IMR-90 (cell line): ENCODE results near the gene BTBD9. TPM values are rescaled to one million over a fixed set of nuclear protein-coding genes. Genes with fewer than 3 reads are reported as not detected.
A peak's percentile ranks its signal among the peaks of the same experiment; 100 is the strongest.

Experiments
- ATAC-seq: fragments of 200-7000 bp; cut with Tn5 transposase; 2 replicates; pipeline ENCODE4 v1.9.1; 2020; ENCODE audit warnings: low read depth, mild to moderate bottlenecking, moderate library complexity
- BruUV-seq: library from RNA; stranded (reverse); fragments of 400-500 nt; replicated peaks from 2 replicates; lab custom pipeline; 2021; lab: Mats Ljungman, UMichigan
- CTCF ChIA-PET: fragments of 300-600 bp; formaldehyde crosslinking; extraction: SDS; loops from one replicate; lab custom pipeline; 2021; ENCODE audit warnings: antibody characterized with exemption; lab: Yijun Ruan, JAX
- POLR2A ChIA-PET: fragments of 300-600 bp; sonication (Branson Sonifier 250); formaldehyde crosslinking; loops from one replicate; lab custom pipeline; 2022; ENCODE audit warnings: antibody characterized with exemption; ENCODE audit not compliant: unreplicated experiment; lab: Charles Lee
- DNase-seq: peaks from one replicate; pipeline ENCODE4 v3.0.0; 2013
- H2AFZ ChIP-seq: replicated peaks from 2 replicates; pipeline ENCODE3; 2013; ENCODE audit warnings: low read length, mild to moderate bottlenecking; ENCODE audit not compliant: poor library complexity
- H2AK5ac ChIP-seq: 2 replicates; pipeline ENCODE4 v1.6.1; 2013; ENCODE audit warnings: low read depth, low read length, inconsistent platforms
- H2AK9ac ChIP-seq: replicated peaks from 2 replicates; pipeline ENCODE3; 2013; ENCODE audit warnings: mild to moderate bottlenecking, low read depth, low read length, moderate library complexity; ENCODE audit not compliant: poor library complexity
- H2BK120ac ChIP-seq: 2 replicates; pipeline ENCODE4 v1.6.1; 2013; ENCODE audit warnings: low read depth, low read length, inconsistent platforms
- H2BK15ac ChIP-seq: 3 replicates; pipeline ENCODE4 v1.6.1; 2013; ENCODE audit warnings: low read depth, low read length, inconsistent platforms
- H2BK20ac ChIP-seq: 2 replicates; pipeline ENCODE4 v1.6.1; 2013; ENCODE audit warnings: low read depth, mild to moderate bottlenecking, inconsistent platforms, low read length, moderate library complexity
- H2BK5ac ChIP-seq: 2 replicates; pipeline ENCODE4 v1.6.1; 2013; ENCODE audit warnings: mild to moderate bottlenecking, low read depth, low read length, inconsistent platforms; ENCODE audit not compliant: poor library complexity, severe bottlenecking
- H3K14ac ChIP-seq: replicated peaks from 2 replicates; pipeline ENCODE4 v1.6.1; 2013; ENCODE audit warnings: low read depth, low read length, inconsistent platforms
- H3K18ac ChIP-seq: 2 replicates; pipeline ENCODE4 v1.6.1; 2013; ENCODE audit warnings: low read depth, low read length, control low read depth
- H3K23ac ChIP-seq: 2 replicates; pipeline ENCODE4 v1.6.1; 2013; ENCODE audit warnings: low read depth, low read length, inconsistent platforms
- H3K27ac ChIP-seq: 2 replicates; pipeline ENCODE4 v1.5.1; 2013; ENCODE audit warnings: mild to moderate bottlenecking, control low read depth, low read length; ENCODE audit not compliant: insufficient read depth
- H3K27me3 ChIP-seq: 2 replicates; pipeline ENCODE4 v1.6.1; 2013; ENCODE audit warnings: low read length; ENCODE audit not compliant: control insufficient read depth, insufficient read depth
- H3K36me3 ChIP-seq: 2 replicates; pipeline ENCODE4 v1.6.1; 2013; ENCODE audit warnings: low read length, mixed read lengths; ENCODE audit not compliant: control insufficient read depth, insufficient read depth
- H3K4ac ChIP-seq: 2 replicates; pipeline ENCODE4 v1.6.1; 2013; ENCODE audit warnings: low read depth, low read length, inconsistent platforms
- H3K4me1 ChIP-seq: 2 replicates; pipeline ENCODE4 v1.6.1; 2013; ENCODE audit warnings: low read length, mixed read lengths; ENCODE audit not compliant: control insufficient read depth, insufficient read depth
- H3K4me2 ChIP-seq: 2 replicates; pipeline ENCODE4 v1.6.1; 2013; ENCODE audit warnings: low read depth, mild to moderate bottlenecking, control low read depth, low read length, moderate library complexity
- H3K4me3 ChIP-seq: 2 replicates; pipeline ENCODE4 v1.5.1; 2013; ENCODE audit warnings: low read depth, mild to moderate bottlenecking, control low read depth, low read length, moderate library complexity; ENCODE audit not compliant: insufficient read depth
- H3K56ac ChIP-seq: 2 replicates; pipeline ENCODE4 v1.6.1; 2013; ENCODE audit warnings: low read length, inconsistent platforms; ENCODE audit not compliant: insufficient read depth; ENCODE audit errors: extremely low read depth
- H3K79me1 ChIP-seq, 2 experiments: 2 replicates each; pipeline ENCODE4 v1.6.1; 2013; ENCODE audit warnings: low read length in 2 of 2, inconsistent platforms in 1 of 2, low read depth in 1 of 2
- H3K9ac ChIP-seq: 2 replicates; pipeline ENCODE4 v1.6.1; 2013; ENCODE audit warnings: low read depth, low read length, control low read depth
- H3K9me1 ChIP-seq: 2 replicates; pipeline ENCODE4 v1.6.1; 2013; ENCODE audit warnings: low read length, inconsistent platforms; ENCODE audit not compliant: insufficient read depth
- H3K9me3 ChIP-seq: 2 replicates; pipeline ENCODE4 v1.6.1; 2013; ENCODE audit warnings: low read length; ENCODE audit not compliant: control insufficient read depth, insufficient read depth
- H4K20me1 ChIP-seq: 2 replicates; pipeline ENCODE4 v1.6.1; 2013; ENCODE audit warnings: low read length, inconsistent platforms; ENCODE audit not compliant: insufficient read depth
- H4K5ac ChIP-seq: 2 replicates; pipeline ENCODE4 v1.6.1; 2013; ENCODE audit warnings: mild to moderate bottlenecking, low read depth, low read length, control low read depth
- H4K8ac ChIP-seq, 2 experiments: 2 replicates each; pipeline ENCODE4 v1.6.1; 2013; ENCODE audit warnings: low read depth in 2 of 2, low read length in 2 of 2, control low read depth in 1 of 2, inconsistent platforms in 1 of 2
- H4K91ac ChIP-seq: 2 replicates; pipeline ENCODE4 v1.6.1; 2013; ENCODE audit warnings: low read depth, low read length, inconsistent platforms; ENCODE audit not compliant: insufficient read depth
- BHLHE40 ChIP-seq: fragments of 150-350 bp; IDR thresholded peaks from 2 replicates; pipeline ENCODE4 v1.6.1; 2016; ENCODE audit warnings: mild to moderate bottlenecking, low read depth, low read length
- CEBPB ChIP-seq: IDR thresholded peaks from 2 replicates; pipeline ENCODE4 v1.6.1; 2012; ENCODE audit warnings: low read depth, low read length, improper control_type of control experiment
- CHD1 ChIP-seq: IDR thresholded peaks from 2 replicates; pipeline ENCODE4 v1.6.1; 2012; ENCODE audit warnings: low read depth, low read length, improper control_type of control experiment
- FOS ChIP-seq: fragments of 150-350 bp; IDR thresholded peaks from 2 replicates; pipeline ENCODE4 v1.6.1; 2016; ENCODE audit warnings: low read depth, low read length
- MAFK ChIP-seq: IDR thresholded peaks from 2 replicates; pipeline ENCODE4 v1.6.1; 2012; ENCODE audit warnings: low read depth, low read length, improper control_type of control experiment
- MAZ ChIP-seq: IDR thresholded peaks from 2 replicates; pipeline ENCODE4 v1.6.1; 2012; ENCODE audit warnings: low read depth, mild to moderate bottlenecking, low read length, improper control_type of control experiment, moderate library complexity, borderline replicate concordance
- MXI1 ChIP-seq: IDR thresholded peaks from 2 replicates; pipeline ENCODE4 v1.6.1; 2012; ENCODE audit warnings: low read depth, mild to moderate bottlenecking, low read length, moderate library complexity, borderline replicate concordance
- NFE2L2 ChIP-seq: fragments of 150-350 bp; IDR thresholded peaks from 2 replicates; pipeline ENCODE4 v1.6.1; 2016; ENCODE audit warnings: low read depth, mild to moderate bottlenecking, low read length
- POLR2A ChIP-seq: IDR thresholded peaks from 2 replicates; pipeline ENCODE4 v1.6.1; 2012; ENCODE audit warnings: mild to moderate bottlenecking, low read depth, low read length
- RAD21 ChIP-seq: IDR thresholded peaks from 2 replicates; pipeline ENCODE4 v1.6.1; 2012; ENCODE audit warnings: low read length, improper control_type of control experiment
- RFX5 ChIP-seq: IDR thresholded peaks from 2 replicates; pipeline ENCODE4 v1.8.0; 2012; ENCODE audit warnings: low read depth, mild to moderate bottlenecking, low read length, moderate library complexity
- SMC3 ChIP-seq: fragments of 150-350 bp; IDR thresholded peaks from 2 replicates; pipeline ENCODE4 v1.6.1; 2016; ENCODE audit warnings: low read depth, mild to moderate bottlenecking, antibody characterized with exemption, low read length, moderate library complexity
- WGBS, 2 experiments: methylation state at CpG; one replicate each; pipeline versions ENCODE4 v1.1.5 to v1.1.7; 2013; ENCODE audit warnings: missing lambda C conversion rate in 2 of 2; ENCODE audit not compliant: insufficient read length in 1 of 2; ENCODE audit errors: extremely low coverage in 2 of 2; 5-methylcytosine and 5-hydroxymethylcytosine counted together
- dilution Hi-C: fragments of 300-500 bp; cut with HindIII; formaldehyde crosslinking; loops from one replicate; pipeline ENCODE4 v1.14.3; 2018; ENCODE audit warnings: low sequenced_read_pairs; ENCODE audit not compliant: unreplicated experiment
- in situ Hi-C: fragments of 300-500 bp; cut with MboI; formaldehyde crosslinking; loops from 3 replicates; pipeline ENCODE4 v1.14.3; 2019; ENCODE audit warnings: low sequenced_read_pairs, inconsistent platforms, mixed read lengths
- intact Hi-C: fragments of 100-400 bp; cut with micrococcal nuclease; formaldehyde crosslinking; loops from 2 replicates; pipeline ENCODE4 v1.10.0; 2022
- polyA plus RNA-seq, 3 experiments: library from polyadenylated mRNA; depleted of rRNA; stranded (reverse); fragments of >200 nt; gene quantifications; 2 replicates each; pipeline ENCODE4 v1.2.3, GENCODE V29; 2012; ENCODE audit warnings: low replicate concordance in 1 of 3
- total RNA-seq: library from RNA; depleted of rRNA; stranded (reverse); fragments of >200 nt; gene quantifications from 2 replicates; pipeline ENCODE4 v1.2.3, GENCODE V29; 2012
- TF ChIP-seq, protein P1 (sequence below): fragments of 150-350 bp; IDR thresholded peaks from 2 replicates; pipeline ENCODE4 v1.6.1; 2016; ENCODE audit warnings: low read depth, mild to moderate bottlenecking, low read length, moderate library complexity, borderline replicate concordance
- TF ChIP-seq, protein P2 (sequence below): conservative IDR thresholded peaks from 2 replicates; pipeline ENCODE4 v1.5.1; 2012; ENCODE audit warnings: mild to moderate bottlenecking, low read depth, low read length, improper control_type of control experiment
- TF ChIP-seq, protein P3 (sequence below): fragments of 150-350 bp; IDR thresholded peaks from 2 replicates; pipeline ENCODE4 v1.6.1; 2017; ENCODE audit warnings: mild to moderate bottlenecking, antibody characterized with exemption, low read length, low read depth

The BTBD9 gene
- total and polyA plus RNA-seq, 2 of the 4 experiments (the other 2 are of a cell fraction) = 4.1 to 22.0 TPM

DNA sequence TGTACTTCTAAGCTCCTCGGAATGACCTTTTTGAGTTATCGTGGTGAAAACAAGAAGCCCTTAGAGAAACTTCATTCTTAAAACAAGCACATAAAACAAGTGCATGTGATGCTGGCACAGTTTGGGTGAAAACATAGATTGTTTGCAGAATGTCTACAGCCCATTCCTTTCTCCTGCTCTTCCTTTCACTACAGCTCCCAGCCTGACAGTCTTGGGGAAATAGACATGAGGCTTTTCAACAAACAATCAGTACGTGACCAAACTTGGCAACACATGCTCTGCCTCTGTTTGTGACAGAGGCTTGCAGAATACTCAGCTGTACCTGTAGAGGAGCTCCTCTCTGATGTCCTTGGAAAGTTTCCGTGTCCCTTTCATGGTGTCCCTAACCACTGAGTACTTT is 498.6 kb downstream of the BTBD9 start:
- no peak for ATAC-seq

More for the DNA sequence above, 498.6 kb downstream of the BTBD9 start:
- Histone ChIP-seq H3K9me3 (no peaks in the 10 kb centered on the region), H2BK15ac (no peak overlapping the region), H2BK20ac (no peak overlapping the region), H3K14ac (no peak overlapping the region), H3K9ac (no peak overlapping the region), H3K4me1 (peaks cover 2% of the 10 kb centered on the region), H2AK5ac (no peak overlapping the region), H3K56ac (no peak overlapping the region), H2BK5ac (no peak overlapping the region), H3K9me1 (peaks cover 32% of the 10 kb centered on the region), H4K20me1 (peaks cover 63% of the 10 kb centered on the region), H3K4ac (no peak overlapping the region), H3K4me3 (no peak overlapping the region), H4K91ac (no peak overlapping the region), H3K27ac (no peak overlapping the region), H3K36me3 (peaks cover 3% of the 10 kb centered on the region; the same call in 1 of the 2 replicates), H2BK120ac (no peak overlapping the region), H2AK9ac (no peak overlapping the region), H3K18ac (no peak overlapping the region), H3K27me3 (no peaks in the 10 kb centered on the region), H3K4me2 (no peak overlapping the region), H3K23ac (0 out of 2 replicates have a peak overlapping the region, but pooled peaks have one; percentile 39), H4K8ac (no peak overlapping the region), H4K5ac (no peak overlapping the region), H2AFZ (no peak overlapping the region), H3K79me1 (peaks cover 59 to 87% of the 10 kb centered on the region in 2 experiments)
- dilution Hi-C loops (no loop called here), intact Hi-C loops (loop anchor here (10.0 kb wide), 2 partner anchors 106 to 424 kb away; no protein-coding TSS in a partner anchor), in situ Hi-C loops (no loop called here)
- CTCF ChIA-PET = no interaction called here
- TF ChIP-seq RAD21 (no peak), MAZ (no peak), POLR2A (no peak), BHLHE40 (no peak), SMC3 (no peak), MAFK (no peak), CEBPB (no peak), FOS (no peak), MXI1 (no peak), NFE2L2 (no peak), RFX5 (no peak), CHD1 (no peak)
- TF ChIP-seq, protein P1, sequence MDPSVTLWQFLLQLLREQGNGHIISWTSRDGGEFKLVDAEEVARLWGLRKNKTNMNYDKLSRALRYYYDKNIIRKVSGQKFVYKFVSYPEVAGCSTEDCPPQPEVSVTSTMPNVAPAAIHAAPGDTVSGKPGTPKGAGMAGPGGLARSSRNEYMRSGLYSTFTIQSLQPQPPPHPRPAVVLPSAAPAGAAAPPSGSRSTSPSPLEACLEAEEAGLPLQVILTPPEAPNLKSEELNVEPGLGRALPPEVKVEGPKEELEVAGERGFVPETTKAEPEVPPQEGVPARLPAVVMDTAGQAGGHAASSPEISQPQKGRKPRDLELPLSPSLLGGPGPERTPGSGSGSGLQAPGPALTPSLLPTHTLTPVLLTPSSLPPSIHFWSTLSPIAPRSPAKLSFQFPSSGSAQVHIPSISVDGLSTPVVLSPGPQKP = no peak
- TF ChIP-seq, protein P2, sequence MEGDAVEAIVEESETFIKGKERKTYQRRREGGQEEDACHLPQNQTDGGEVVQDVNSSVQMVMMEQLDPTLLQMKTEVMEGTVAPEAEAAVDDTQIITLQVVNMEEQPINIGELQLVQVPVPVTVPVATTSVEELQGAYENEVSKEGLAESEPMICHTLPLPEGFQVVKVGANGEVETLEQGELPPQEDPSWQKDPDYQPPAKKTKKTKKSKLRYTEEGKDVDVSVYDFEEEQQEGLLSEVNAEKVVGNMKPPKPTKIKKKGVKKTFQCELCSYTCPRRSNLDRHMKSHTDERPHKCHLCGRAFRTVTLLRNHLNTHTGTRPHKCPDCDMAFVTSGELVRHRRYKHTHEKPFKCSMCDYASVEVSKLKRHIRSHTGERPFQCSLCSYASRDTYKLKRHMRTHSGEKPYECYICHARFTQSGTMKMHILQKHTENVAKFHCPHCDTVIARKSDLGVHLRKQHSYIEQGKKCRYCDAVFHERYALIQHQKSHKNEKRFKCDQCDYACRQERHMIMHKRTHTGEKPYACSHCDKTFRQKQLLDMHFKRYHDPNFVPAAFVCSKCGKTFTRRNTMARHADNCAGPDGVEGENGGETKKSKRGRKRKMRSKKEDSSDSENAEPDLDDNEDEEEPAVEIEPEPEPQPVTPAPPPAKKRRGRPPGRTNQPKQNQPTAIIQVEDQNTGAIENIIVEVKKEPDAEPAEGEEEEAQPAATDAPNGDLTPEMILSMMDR = no peak
- TF ChIP-seq, protein P3, sequence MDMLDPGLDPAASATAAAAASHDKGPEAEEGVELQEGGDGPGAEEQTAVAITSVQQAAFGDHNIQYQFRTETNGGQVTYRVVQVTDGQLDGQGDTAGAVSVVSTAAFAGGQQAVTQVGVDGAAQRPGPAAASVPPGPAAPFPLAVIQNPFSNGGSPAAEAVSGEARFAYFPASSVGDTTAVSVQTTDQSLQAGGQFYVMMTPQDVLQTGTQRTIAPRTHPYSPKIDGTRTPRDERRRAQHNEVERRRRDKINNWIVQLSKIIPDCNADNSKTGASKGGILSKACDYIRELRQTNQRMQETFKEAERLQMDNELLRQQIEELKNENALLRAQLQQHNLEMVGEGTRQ = no peak
- DNase-seq = no peak
- POLR2A ChIA-PET = no interaction called here
- no TSS peak for BruUV-seq
- 67% methylated on average over 1 of the region's 4 CpGs; no CpG with 5 or more reads in 1 of the 2 experiments for WGBS, 2 experiments
